Measurements from ENCODE around the gene FAM135A.
"Not testable (repeated sequence)": the region's sequence is repeated elsewhere in the genome, so short reads cannot be mapped to it uniquely, and the experiment has no call there.

Gene FAM135A

DNA sequence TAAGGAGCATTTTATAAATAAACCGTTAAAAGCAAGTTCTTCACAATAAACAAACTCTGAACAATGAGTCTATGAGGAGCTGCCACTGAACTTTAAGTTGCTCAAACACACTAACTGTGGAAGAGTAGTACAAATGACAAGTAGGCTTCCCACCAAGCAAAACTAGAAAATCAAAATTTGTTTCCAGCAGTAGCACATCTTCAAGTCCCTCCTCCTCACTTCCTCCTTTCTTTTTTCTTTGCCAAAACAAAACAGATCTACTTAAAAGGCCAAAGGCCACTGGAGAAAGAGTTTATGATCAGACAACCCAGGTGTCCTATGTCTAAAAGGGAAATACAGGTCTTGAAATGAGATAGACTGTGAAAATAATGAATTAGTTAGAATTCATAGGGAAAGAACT is 17.1 kb upstream of the FAM135A start:
- in situ Hi-C loops (cut with MboI; ENCODE audit: low sequenced_read_pairs) = no loop called here

DNA sequence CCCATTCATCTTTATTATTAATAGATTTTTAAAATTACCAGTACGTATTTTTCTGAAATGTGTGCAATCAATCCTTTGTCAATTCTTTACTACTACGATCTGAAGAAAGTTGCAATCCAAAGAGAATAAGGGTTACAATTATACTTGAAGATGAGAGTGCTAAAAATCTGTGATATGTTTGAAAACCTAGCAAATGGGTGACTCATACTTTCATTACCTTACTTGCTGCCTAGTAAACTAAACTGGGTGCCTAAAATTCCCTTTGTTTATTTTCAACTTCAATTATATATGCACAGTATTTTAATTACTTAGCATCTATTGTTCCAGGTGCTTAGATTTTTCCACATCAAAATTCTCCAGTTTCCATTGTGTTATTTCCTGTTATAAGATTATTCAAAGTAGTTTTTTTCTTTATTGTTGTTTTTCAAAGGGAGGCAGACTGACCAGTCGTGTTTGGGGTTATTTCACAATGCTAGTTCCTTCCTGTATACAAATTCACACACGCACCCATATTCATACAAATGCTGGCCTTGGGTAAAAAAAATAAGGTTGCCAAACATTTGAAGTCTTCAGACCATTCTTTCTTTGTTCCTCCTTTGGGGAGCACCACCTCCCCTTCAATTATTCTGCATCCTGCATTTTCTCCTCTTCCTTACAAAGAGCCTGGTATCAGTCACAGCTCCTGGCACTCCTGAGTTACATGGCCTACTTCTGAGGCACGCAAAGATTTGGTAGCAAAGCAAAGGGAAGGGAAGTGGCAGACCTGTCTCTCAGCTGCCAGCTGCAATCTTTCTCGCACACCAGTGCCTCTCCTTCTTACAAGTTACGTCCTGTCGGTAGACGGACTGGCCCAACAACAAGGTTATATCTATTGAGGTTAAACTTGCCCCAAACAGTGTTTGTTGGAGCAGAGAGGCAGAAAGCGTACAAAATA is 16.2 kb upstream of the FAM135A start:
- in situ Hi-C loops (cut with MboI; ENCODE audit: low sequenced_read_pairs) = no loop called here

DNA sequence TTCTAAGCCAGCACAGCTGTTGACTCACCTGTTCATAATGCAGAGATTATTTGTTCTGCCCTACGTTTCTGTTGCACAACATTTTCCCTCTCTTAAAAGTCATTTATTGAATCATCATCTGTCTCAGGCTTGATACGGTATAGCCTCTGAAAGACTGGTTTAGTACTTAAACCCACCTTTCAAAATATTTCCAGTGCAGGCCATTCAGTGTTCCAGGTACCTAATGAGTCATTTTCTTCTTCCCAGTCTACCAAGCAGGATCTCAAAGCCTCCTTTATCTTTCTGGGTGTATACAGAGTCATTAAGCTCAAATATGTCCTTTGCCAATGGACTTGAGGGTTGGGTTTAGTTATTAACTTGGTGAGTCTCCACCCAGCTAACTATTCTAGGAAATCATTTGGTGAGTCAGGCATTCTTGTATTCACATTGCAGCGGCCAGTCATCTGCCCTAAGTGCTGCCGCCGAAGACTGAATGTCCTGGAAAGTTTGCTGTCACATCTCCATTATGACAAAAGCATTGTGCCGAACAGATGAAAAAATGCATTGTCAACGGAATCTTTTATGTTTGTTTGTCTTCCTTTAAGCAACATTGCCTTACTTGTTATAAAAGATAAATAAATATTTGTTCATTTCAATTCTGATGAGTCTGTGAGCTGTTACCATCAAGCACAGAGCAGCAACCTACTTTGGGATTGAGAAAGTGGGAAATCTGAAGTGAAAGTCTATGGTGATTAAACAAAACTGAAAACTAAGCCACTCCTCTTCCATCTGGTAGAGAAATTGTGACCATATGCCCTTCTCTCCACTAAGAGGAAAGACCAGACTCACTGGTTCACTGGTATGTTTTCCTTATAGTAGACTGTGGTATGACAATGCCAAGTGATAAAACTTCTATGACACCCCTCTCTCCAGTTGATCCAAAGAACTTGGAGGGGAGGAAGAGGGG is 14.3 kb upstream of the FAM135A start:
- in situ Hi-C loops (cut with MboI; ENCODE audit: low sequenced_read_pairs) = no loop called here

DNA sequence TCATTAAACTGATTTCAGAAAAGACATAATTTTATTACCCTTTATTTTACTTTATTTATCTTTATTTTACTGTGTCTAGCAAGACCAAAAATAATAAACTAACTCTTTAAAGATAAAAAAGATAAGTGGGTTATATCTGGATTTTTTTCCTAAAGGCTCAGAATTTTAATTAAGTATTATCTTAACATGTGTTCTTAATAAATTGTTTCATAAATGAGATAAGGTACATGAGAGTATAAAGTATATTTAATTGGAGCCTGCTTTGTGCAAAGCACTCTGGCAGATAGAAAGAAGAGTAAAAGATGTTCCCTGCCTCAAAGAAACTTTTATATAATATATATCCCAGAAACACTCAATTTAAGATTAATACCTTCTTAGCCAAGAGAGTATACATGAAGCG is 8.7 kb upstream of the FAM135A start:
- in situ Hi-C loops (cut with MboI; ENCODE audit: low sequenced_read_pairs) = no loop called here

DNA sequence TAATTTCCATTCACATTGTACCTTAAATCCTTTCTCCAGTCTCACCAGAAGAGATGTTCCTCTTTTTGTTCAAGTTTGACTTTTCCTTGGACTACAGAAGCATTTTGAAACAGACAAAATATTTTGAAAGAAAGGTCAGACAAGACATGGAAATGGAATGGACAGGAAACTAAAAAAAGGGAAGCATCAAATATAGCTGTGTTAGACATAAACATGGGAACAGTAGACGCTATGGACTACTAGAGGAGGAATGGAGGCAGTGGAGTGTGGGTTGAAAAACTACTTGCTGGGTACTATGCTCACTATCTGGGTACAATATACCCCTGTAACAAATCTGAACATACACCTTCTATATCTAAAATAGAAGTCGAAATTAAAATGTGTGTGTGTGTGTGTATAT is 4.1 kb upstream of the FAM135A start:
- in situ Hi-C loops (cut with MboI; ENCODE audit: low sequenced_read_pairs) = no loop called here

DNA sequence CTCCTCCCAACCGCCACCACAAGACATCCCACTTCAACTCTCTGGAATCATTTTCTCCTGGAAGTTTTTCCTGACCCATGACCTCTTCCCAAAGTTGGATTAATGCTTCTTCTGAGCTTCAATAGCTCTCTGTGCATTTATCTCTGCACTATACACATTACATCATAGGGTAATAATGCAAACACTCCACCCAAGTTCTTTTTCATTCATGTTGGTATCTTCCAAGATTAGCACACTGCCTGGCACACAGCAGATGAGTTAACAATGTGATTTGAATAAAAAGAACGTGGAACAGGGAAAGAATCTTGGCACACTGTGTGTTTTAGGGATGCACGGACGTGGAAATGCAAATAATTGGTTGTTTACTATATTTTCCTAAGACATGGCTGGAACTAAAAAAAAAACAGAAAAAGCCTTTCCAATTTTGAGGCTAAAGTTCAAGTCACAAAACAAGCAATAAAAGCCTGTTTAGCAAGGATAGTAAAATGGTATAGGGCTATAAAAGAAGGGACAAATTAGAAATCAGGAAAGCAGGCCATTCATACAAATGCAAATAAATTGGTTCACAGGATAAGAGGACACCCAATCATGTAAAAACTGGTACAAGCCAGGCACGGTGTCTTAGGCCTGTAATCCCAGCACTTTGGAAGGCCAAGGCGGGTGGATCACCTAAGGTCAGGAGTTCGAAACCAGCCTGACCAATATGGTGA is 1.6 kb upstream of the FAM135A start:
- in situ Hi-C loops (cut with MboI; ENCODE audit: low sequenced_read_pairs) = no loop called here

DNA sequence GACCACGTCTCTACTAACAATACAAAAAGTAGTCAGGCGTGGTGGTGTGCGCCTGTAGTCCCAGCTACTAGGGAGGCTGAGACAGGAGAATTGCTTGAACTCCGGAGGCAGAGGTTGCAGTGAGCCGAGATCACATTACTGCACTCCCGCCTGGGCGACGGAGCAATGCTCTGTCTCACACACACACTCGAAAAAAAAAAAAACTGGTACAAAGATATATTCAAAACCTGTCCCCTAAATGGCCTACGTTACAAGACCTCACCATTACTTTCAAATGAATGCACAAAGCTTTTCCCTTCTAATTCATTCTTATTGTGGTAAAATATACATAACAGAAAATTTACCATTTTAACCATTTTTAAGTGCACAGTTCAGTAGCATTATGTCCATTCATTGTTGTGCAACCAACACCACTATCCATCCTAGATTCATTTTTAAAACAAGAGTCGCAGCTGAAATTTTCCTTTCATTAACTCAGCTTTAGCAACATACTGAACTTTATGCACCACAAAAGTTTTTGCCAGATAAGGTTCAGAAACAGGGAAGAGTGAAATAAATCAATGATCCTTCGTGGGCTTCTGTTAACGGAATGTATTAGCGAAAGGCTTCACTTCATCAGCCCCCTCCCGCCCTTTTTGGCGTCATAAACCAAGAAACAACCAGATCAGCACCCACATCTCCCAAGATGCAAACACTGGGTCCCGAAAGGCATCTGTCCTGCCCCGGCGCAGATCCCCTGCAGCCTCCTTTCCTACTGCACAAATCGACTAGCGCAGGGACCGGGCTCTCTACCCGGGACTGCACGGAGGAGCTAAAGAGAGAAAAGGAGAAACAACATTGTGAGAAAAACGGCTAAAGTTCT is 825 bp upstream of the FAM135A start:
- in situ Hi-C loops (cut with MboI; ENCODE audit: low sequenced_read_pairs) = no loop called here

DNA sequence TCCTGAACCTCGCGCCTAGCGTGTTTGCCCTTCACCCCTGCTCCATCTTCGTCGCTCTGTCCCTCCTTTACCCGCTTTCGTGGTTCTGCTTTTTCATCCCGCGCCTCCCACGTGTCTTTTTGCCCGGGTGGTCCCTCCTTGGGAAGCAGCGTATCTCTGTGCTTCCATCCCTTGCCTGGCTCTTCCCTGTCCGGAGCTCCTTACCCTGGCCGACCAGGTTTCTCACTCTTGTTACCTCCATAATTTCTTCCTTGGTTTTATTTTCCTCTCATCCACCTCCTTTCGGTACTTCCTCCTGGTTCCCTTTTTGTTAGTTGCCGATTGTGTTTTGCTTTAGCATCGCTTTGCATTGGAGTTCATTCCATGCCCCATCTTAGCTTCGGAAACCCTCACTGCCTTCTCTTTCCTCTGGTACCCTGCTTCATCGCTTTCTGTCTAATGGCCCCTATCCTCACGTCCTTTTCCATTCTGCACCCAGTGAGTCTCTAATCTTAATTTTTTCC is 735 bp downstream of the FAM135A start:
- in situ Hi-C loops (cut with MboI; ENCODE audit: low sequenced_read_pairs) = no loop called here

DNA sequence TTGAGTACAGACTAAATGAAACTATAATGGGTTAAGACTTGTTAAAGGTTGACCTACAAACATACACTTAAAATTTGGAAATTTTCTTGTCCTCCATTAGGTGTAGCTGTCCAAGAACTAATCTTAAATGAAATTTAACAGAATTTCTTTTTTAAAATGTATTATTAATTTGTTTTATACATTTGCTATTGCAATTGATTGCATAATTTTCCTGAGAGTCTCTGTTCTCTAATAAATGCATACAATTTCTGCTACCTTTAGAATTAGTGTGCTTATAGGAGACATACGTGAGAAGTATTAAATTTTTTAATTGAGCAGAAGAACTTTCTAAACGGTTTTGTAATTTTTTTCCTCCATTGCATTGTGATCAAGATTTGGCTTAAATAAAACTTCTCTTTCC is 1.5 kb downstream of the FAM135A start:
- in situ Hi-C loops (cut with MboI; ENCODE audit: low sequenced_read_pairs) = no loop called here

DNA sequence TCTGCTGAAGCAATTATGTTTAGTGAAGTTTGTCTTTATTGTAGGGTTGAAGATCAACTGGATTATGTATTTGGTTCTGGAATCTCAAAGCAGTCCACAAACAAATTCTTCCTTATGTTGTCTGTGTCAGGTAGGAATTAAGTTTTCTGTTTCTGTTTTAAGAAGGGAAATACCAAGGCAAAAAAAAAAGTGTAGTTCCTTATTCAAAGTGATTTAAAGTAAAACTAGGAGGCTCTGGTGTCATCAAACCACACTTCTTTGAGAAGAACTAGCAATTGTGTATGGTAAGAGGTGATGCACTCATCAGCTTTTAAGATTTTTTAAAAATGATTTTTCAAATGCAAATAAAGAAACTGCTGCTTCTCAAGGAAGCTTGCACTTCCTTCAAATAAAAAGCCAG is 1.9 kb downstream of the FAM135A start:
- in situ Hi-C loops (cut with MboI; ENCODE audit: low sequenced_read_pairs) = no loop called here

DNA sequence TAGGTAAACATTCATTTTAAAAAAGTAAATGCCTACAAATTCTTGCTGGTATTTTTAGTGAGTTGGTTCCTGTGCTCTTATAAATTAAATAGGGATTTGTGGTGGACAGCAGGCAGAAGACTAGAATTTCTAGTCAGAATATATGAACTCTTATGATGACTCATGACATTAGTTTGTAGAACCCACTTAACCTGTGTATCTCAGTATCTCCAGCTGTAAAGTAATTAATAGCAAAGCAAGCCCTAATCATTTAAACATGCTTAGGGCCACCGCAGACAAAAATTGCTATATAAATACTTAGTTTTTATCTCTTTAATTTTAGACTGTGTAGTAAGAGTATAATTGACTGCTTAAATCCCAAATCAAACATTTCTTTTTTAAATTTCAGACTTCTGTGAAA is 2.4 kb downstream of the FAM135A start:
- in situ Hi-C loops (cut with MboI; ENCODE audit: low sequenced_read_pairs) = no loop called here

DNA sequence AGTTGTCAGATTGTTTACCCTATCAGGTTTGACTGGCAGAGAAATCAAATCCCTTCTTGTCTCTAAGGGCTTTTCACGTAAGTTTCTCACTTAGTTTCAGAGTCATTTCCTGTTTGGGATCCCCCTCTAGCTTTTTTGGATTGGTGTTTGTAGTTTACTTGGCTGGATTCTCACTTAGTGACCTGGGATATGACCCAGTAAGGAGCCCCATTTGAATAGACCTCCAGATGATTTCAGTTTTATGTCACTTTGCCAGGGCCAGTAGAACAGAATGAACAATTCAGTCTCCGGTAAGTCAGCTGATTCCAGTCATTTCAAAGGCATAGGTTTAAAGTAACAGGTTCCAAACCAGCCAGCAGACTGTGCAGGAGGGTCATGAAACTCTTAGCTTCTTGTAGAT is 8.2 kb downstream of the FAM135A start:
- in situ Hi-C loops (cut with MboI; ENCODE audit: low sequenced_read_pairs) = no loop called here

DNA sequence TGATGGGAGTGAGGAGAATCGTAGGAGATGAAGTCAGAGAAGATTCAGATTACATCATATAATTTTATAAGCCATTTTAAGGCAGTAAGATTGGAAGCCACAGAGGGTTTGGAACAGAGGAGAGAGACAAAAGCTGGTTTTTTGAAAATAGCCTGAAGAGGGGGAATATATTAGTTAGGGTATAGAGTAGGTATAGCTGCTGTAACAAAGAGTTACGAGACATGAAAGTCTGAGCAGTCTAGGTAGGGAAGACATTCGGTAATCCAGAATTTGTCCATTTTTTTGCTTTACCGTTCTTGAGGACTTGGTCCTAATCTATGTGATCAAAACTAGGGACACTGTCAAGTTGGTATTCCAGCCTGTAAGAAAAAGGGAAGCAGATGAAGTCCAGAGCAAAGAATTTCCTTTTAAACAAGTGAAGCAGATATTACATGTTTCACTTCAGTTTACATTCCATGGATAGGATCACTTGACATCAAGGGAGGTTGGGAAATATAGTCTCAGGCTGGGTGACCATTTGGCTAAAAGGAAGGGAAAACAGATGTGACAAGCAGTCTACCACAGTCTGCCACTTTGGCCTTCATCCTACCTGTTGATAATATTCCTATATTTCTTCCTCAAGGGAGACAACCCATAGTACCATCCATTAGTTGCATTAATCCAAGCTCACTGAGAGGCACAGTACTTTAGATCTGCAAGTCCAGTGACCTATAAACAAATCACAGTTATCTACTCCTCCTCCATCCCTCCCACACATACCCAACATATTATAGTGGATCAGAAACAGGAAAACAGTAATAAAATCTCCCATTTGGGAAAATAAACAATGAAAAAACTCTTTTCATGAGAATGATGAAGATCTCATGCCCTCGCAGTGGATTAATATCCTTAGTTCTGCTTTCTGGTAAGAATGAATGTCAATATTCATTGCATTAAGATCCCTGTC is 10.2 kb downstream of the FAM135A start:
- in situ Hi-C loops (cut with MboI; ENCODE audit: low sequenced_read_pairs) = no loop called here

DNA sequence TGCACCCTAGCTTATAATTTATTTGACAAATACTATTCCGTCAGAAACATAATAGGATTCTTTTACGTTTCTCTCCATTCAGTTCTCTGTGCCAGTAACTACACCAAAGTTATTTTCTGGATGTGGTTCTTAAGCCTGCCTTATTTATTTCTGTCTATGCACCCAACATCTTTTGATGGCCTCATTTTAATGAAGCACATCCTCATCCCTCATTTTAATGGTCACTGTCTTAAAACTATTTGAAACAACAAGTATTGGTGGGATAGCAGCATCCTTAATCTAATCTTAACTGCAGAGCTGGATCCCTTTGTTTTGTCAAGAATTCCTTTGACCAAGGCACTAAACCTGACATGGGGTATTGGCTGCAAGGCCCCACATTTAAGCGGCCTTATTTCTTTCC is 11.0 kb downstream of the FAM135A start:
- in situ Hi-C loops (cut with MboI; ENCODE audit: low sequenced_read_pairs) = no loop called here

DNA sequence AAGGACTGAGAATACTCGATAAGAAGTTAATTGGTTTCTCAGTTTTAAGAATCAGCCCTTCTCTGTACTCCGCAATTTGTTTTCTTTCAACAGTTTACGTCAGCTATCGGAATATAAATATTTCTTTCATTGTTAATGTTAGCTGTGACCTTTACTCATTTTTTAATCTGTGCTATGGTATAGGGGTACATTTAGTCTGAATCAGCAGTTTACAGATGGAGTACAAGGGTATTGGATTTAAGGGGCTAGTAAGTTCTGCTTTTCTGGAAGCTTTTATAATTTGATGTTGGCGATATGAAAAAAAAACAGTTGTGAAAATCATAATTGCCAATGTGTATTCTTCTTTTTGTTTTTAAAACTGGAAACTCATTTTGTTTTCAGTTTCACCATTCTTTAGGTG is 23.0 kb downstream of the FAM135A start:
- in situ Hi-C loops (cut with MboI; ENCODE audit: low sequenced_read_pairs) = no loop called here

DNA sequence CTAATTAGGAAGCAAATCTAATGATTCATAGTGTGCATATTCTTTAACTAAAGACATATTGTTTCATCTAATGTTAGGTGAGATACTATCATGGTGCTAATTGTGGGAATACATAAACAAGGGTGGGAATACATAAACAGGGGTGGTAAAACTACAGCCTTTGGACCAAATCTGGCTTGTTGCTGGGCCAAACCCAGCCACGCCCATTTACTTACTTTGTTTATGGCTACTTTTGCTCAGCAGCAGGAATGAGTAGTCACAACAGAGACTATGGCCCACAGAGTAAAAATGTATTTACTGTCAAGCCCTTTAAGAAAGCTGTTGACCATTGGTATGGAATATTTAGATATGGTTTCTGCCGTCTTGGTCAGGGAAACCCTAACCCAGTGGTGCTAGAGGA is 31.7 kb downstream of the FAM135A start:
- in situ Hi-C loops (cut with MboI; ENCODE audit: low sequenced_read_pairs) = no loop called here

DNA sequence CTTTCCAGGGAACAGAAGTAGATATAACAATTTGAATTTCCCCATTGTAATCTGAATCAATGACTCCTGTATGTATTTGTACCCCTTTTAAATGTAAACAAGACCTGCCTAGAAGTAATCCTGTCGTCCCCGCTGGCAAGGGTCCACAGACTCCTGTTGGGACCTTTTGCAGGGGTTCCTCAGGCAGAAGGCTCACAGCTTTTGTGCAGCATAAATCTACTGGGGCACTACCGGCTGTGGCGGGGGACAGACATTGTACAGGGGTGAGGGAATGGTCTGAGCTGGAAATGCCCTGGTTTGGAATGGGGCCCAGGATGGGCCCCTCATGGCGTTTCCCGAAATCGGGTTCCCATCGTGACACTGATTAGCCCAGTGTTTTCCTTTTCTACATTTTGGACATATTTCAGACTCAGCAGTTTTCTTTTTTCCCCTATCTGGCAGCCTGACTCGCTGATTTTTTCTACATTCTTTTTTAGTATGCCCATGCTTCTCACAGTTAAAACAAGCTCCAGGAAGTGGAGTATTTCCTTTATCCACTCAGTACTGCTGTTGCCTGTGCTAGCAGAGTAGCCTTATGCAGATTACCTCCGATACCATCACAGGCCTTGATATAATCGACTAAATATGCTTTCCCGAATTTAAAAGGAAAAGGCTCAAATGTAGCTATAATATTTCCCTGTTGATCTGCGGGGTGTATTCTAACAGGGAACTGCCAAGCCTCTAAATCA is 34.2 kb downstream of the FAM135A start:
- in situ Hi-C loops (cut with MboI; ENCODE audit: low sequenced_read_pairs) = not testable (repeated sequence)

DNA sequence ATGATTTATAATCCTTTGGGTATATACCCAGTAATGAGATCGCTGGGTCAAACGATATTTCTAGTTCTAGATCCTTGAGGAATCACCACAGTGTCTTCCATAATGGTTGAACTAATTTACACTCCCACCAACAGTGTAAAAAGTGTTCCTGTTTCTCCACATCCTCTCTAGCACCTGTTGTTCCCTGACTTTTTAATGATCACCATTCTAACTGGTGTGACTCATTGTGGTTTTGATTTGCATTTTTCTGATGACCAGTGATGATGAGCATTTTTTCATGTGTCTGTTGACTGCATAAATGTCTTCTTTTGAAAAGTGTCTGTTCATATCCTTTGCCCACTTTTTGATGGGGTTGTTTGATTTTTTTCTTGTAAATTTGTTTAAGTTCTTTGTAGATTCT is 40.6 kb downstream of the FAM135A start:
- in situ Hi-C loops (cut with MboI; ENCODE audit: low sequenced_read_pairs) = not testable (repeated sequence)
